ENCODE measurements around the gene NCS1. TPM values are rescaled to one million over a fixed set of nuclear protein-coding genes. Genes with fewer than 3 reads are reported as not detected.

NCS1 gene
- total and polyA plus RNA-seq, 2 of the 8 experiments (the other 6 are each of a cell fraction or from before 2014, with no cell fraction given): 34.7 to 47.6 TPM

GRCh38 chr9:130185490-130186031 is 13.4 kb downstream of the NCS1 start:
- Histone ChIP-seq H3K9me3 (ENCODE audit: insufficient read depth in 2 of 2, low read depth in 1 of 2, low read length in 1 of 2) (no peaks in the 10 kb centered on the region), H3K4me1 (replicated peaks in 1 of 4; ENCODE audit: control insufficient read depth in 3 of 4, insufficient read depth in 4 of 4, low read length in 3 of 4) (peaks cover 0 to 42% (median 35%) of the 10 kb centered on the region in 4 experiments; a peak in 6 of 7 replicates), H3K27me3 (replicated peaks in 1 of 4; ENCODE audit: control insufficient read depth in 3 of 4, extremely low read depth in 1 of 4, insufficient read depth in 3 of 4, low read length in 3 of 4) (no peaks in the 10 kb centered on the region), H3K56ac (replicated peaks; ENCODE audit: insufficient read length, low read depth, low read length) (no peak overlapping the region), H3K4me3 (ENCODE audit: extremely low read depth in 1 of 4, insufficient read depth in 2 of 4, low read depth in 3 of 4, low read length in 4 of 4) (peak overlapping the region in 1 of 4 experiments; percentile 20; a peak in 1 of 8 replicates), H3K18ac (ENCODE audit: extremely low read depth, low read length) (no peak overlapping the region), H2BK12ac (ENCODE audit: low read depth, low read length) (no peak overlapping the region), H3K27ac (ENCODE audit: low read depth, low read length) (no peak overlapping the region; the same call in 1 of the 2 replicates), H2AK5ac (ENCODE audit: low read depth, low read length) (no peak overlapping the region; the same call in 1 of the 2 replicates), H3K79me2 (ENCODE audit: control insufficient read depth in 1 of 2, insufficient read depth in 2 of 2, low read length in 2 of 2) (peaks cover 0 to 28% of the 10 kb centered on the region in 2 experiments; a peak in 2 of 4 replicates), H3K23ac (ENCODE audit: insufficient read length) (no peak overlapping the region), H4K8ac (ENCODE audit: extremely low read depth, insufficient read depth, low read length) (no peak overlapping the region; the same call in none of the 2 replicates), H2BK20ac (ENCODE audit: low read length) (peak overlapping the region; percentile 6; the same call in 1 of the 2 replicates), H3K14ac (ENCODE audit: insufficient read length) (no peak overlapping the region), H4K20me1 (replicated peaks in 1 of 2; ENCODE audit: control insufficient read depth in 1 of 2, insufficient read depth in 2 of 2, low read length in 2 of 2) (peaks cover 0 to 6% of the 10 kb centered on the region in 2 experiments), H4K91ac (replicated peaks; ENCODE audit: insufficient read length, low read length) (peak overlapping the region; percentile 56), H2BK15ac (ENCODE audit: low read length) (no peak overlapping the region), H3K23me2 (ENCODE audit: low read depth, low read length) (no peaks in the 10 kb centered on the region), H2BK120ac (replicated peaks; ENCODE audit: low read depth, low read length) (no peak overlapping the region), H3K79me1 (ENCODE audit: low read depth, low read length) (peaks cover 26% of the 10 kb centered on the region), H2BK5ac (ENCODE audit: low read depth, low read length) (peak overlapping the region; percentile 77), H3K9ac (replicated peaks in 1 of 4; ENCODE audit: extremely low read depth in 1 of 4, low read depth in 3 of 4, low read length in 3 of 4) (no peak overlapping the region), H3K36me3 (ENCODE audit: control insufficient read depth in 2 of 4, insufficient read depth in 4 of 4, low read length in 3 of 4) (no peaks in the 10 kb centered on the region), H3K4me2 (ENCODE audit: insufficient read depth in 1 of 2, low read depth in 2 of 2, low read length in 2 of 2) (peak overlapping the region in 1 of 2 experiments; percentile 36; a peak in 2 of 4 replicates), H2AFZ (ENCODE audit: low read length) (no peak overlapping the region), H3K4ac (replicated peaks; ENCODE audit: insufficient read length, low read depth, low read length) (no peak overlapping the region), H4K5ac (ENCODE audit: insufficient read length, low read depth, low read length) (peak overlapping the region; percentile 9)
- 57% methylated on average over 16 of the region's 17 CpGs; no CpG with 5 or more reads in 1 of the 2 experiments for WGBS, 2 experiments (ENCODE audit: extremely low coverage in 1 of 2, insufficient coverage in 1 of 2, insufficient read length in 1 of 2, insufficient replicate concordance in 2 of 2, low coverage in 1 of 2, low lambda C conversion rate in 2 of 2, missing lambda C conversion rate in 1 of 2)
- POLR2A ChIA-PET (ENCODE audit: partially characterized antibody): interaction anchor here (0.7 to 1.3 kb wide), 3 partner anchors 11 to 51 kb away, joined by 3 to 4 read pairs (median 4); no protein-coding TSS in a partner anchor
- DNase-seq (ENCODE audit: low read depth in 1 of 2, low spot score in 2 of 2): no peak
- CTCF ChIA-PET (ENCODE audit: partially characterized antibody): interaction anchor here (0.9 to 4.9 kb wide), 12 partner anchors 11 to 158 kb away, joined by 3 to 20 read pairs (median 4); no protein-coding TSS in a partner anchor
- TF ChIP-seq RBBP5 (IDR thresholded peaks at IDR 0.05; ENCODE audit: borderline replicate concordance, low read depth, low read length) (no peak), SAP30 (IDR thresholded peaks at IDR 0.05; ENCODE audit: insufficient read depth, insufficient replicate concordance, low read length) (no peak), ASH2L (IDR thresholded peaks at IDR 0.05; ENCODE audit: low read length) (no peak), YY1 (IDR thresholded peaks at IDR 0.05; ENCODE audit: low read depth, low read length) (no peak), E2F6 (IDR thresholded peaks at IDR 0.05) (no peak), GABPA (IDR thresholded peaks at IDR 0.05; ENCODE audit: borderline replicate concordance, insufficient read depth, low read length) (0 out of 2 replicates have a peak, but pooled peaks have one; percentile 17)
- no peak for FAIRE-seq

Measured in H1 (cell line).